GM19324 (cell line): ENCODE measurements around the gene C5orf24.
"Not testable (repeated sequence)": the region's sequence is repeated elsewhere in the genome, so short reads cannot be mapped to it uniquely, and the experiment has no call there.

ENCODE experiments used
- ATAC-seq: cut with Tn5 transposase; IDR thresholded peaks from one replicate; pipeline ENCODE4 v1.9.1; 2021; ENCODE audit warnings: mild to moderate bottlenecking, moderate library complexity; ENCODE audit not compliant: unreplicated experiment, low FRiP score

The C5orf24 gene

GRCh38 chr5:134845852-134846640 is at the start of gene C5orf24:
Gene C5orf24, plus strand, starts transcription at chr5:134845968. Its CDS starts 8,933 bp downstream, at chr5:134854901.
- peak; percentile 95 for ATAC-seq

DNA sequence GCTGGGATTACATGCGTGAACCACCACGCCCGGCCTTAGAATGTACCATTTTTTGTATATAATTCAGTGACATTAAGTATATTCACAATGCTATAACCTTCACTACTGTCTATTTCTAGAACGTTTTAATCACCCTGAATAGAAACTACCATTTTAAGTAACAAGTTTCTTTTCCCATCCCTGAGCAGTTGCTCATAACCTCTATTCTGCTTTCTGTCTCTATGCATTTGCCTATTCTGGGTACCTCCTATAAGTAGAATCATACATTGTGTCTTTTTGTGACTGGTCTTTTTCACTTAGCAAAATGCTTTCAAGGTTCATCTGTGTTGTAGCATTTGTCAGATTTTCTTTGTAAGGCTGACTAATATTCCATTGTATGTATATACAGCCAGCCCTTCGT is 47.3 kb upstream of the C5orf24 start:
- ATAC-seq, result no peak

DNA sequence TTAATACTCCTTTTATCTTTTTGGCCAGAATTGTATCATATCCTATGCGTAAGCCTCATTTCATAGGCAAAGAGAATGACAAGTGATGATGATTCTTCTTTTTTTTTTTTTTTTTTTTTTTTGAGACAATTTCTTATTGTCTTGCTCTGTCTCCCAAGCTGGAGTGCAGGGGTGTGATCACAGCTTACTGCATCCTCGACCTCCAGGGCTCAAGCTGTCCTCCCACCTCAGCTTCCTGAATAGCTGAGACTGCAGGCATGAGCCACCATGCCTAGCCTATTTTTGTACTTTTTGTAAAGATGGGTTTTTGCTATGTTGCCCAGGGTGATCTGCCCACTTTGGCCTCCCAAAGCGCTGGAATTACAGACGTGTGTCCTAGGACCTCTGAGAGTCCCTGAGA is 41.9 kb upstream of the C5orf24 start:
- no peak for ATAC-seq

GRCh38 chr5:134813407-134813806 is 32.4 kb upstream of the C5orf24 start:
- no peak for ATAC-seq

DNA sequence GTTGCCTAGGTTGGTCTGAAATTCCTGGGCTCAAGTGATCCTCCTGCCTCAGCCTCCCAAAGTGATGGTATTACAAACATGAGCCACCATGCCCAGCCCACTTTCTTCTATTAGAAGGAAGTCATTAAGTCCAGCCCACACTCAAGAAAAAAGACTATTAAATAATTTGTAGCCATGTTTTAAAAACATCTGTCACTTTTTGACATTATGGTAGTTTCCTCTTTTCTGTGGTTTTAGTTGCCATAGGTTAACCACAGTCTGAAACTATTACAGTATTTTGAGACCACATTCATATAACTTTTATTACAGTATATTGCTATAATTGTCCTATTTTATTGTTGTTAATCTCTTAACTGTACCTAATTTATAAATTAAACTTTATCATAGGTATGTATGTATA is 31.9 kb upstream of the C5orf24 start:
- ATAC-seq, result no peak

DNA sequence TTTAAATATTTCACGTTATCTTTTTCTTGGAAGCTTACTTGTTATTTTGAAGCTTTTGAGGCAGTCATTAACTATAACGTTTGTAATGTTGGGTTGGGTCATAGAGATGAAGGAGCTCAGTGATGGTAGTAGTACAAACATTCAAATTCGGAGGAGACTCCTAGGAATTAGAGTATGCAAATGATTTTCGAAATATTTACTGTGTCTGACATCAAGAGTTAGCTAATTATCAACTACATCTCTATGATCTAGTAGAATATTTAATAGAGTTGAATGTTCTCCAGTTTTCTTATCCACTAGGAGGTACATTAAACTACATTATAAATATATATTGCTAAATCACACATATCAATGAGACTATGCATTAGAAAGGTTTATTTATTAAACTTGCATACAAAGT is 28.8 kb upstream of the C5orf24 start:
- ATAC-seq, result no peak

DNA sequence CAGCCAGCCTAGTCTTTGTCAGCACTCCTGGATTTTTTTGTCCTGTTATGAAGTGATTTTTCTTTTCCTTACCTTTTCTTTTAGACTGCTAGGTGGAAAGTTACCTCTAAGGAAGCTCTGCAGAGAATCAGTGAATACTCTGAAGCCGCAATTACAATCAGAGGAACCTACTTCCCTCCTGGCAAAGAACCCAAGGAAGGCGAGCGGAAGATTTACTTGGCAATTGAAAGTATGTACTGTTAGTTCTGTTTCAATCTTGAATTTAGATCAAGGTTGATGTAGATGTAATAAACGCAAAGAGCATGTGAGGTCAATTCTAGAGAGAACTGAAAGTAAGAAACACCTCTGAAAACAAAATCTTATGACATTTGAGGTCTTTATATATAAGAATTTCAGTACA is 27.0 kb upstream of the C5orf24 start:
- no peak for ATAC-seq

GRCh38 chr5:134819407-134819963 is 26.3 kb upstream of the C5orf24 start:
- no peak for ATAC-seq

- no peak for ATAC-seq
Observed at GRCh38 chr5:134821841-134822240, 23.9 kb upstream of the C5orf24 start.

DNA sequence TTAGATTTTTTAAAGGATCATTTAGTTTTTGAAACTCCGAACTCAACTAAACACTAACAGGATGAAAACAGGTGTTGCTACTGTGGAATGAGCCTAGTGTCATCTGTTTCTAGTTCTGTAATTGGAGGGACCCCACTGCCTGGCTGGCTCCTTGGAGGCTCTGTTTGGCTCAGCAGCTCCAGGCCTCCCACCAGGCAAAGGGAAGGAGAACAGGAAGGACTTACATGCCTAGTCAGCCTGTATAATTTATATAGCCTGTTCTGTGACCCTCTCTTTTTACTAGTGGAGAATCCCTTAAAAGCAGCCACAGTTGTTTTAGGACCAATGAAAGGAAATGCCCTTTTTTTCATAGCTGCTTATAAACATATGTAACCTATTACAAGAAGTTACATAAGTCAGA is 21.1 kb upstream of the C5orf24 start:
- no peak for ATAC-seq

GRCh38 chr5:134825212-134825611 is 20.6 kb upstream of the C5orf24 start:
- no peak for ATAC-seq

GRCh38 chr5:134833340-134834032 is 12.3 kb upstream of the C5orf24 start:
- no peak for ATAC-seq

- ATAC-seq, result no peak
Observed at GRCh38 chr5:134835623-134836022, 10.1 kb upstream of the C5orf24 start.

- ATAC-seq, result no peak
Observed at GRCh38 chr5:134837530-134838181, 8.1 kb upstream of the C5orf24 start.

DNA sequence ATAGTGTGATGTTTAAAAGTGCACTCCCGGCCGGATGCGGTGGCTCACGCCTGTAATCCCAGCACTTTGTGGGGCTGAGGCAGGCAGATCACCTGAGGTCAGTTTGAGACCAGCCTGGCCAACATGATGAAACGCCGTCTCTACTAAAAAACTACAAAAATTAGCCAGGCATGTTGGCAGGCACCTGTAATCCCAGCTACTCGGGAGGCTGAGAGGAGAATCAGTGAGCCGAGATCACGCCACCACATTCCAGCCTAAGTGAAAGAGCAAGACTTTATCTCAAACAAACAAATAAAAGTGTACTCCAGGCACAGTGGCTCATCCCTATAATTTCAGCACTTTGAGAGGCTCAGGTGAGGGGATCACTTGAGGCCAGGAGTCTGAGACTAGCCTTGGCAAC is 7.4 kb upstream of the C5orf24 start:
- not testable (repeated sequence) for ATAC-seq

GRCh38 chr5:134840811-134841210 is 5.0 kb upstream of the C5orf24 start:
- ATAC-seq, result no peak

GRCh38 chr5:134844252-134844651 is 1.5 kb upstream of the C5orf24 start:
- no peak for ATAC-seq

DNA sequence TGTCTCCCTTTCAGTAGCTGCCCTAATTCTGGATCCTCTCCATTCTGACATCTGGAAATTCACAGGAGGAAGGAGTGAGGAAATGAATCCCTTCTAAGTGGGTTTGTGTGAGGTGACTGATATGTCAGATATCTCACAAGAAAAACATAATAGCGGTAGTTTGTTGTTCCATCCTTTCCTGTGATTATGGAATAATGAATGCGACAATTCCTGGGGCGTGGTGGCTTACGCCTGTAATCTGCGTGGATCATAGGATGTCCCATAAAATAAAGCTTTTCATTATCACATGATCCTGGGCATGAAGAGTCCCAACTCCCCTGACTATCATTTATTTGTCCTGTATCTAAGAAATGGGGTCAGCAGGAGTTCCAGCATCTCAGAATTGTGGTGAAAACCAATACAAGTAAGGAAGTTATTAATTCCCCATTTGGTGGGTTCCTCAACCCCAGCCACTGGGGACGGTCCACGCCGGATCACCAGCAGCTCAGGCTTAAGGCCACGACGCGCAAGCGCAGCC is 375 bp upstream of the C5orf24 start:
- ATAC-seq, result no peak

DNA sequence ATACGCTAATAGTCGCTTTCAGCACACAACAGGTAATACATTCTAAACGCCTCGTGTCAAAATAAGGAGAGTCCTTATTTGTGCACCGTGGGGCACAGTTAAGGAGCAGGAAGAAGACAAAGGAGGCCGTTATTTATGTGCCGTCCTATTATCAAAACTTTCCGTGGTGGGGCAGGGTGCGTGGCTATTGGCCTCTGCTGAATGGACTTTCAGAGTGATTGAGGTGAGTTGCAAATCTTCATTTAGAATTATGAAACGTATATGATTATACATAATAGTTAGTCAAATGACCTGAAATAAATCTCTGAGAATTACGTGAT is 833 bp downstream of the C5orf24 start:
- ATAC-seq, result no peak

DNA sequence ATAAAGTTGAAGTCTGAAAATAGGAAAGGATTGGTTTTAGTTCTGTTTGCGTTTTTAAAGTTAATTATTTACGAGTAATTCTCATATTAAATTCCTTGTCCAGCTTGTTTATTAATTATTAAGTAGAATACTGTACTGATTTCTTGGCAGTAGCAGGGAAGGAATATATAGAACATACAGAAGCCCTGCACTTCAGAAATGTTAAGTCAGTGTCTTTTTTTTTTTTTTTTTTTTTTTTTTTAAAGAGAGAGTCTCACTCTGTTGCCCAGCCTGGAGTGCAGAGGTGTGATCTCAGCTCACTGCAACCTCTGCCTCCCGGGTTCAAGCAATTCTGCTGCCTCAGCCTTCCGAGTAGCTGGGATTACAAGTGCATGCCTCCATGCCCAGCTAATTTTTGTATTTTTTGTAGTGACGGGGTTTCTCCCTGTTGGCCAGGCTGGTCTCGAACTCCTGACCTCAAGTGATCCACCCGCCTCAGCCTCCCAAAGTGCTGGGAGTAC is 3.7 kb downstream of the C5orf24 start:
- ATAC-seq, result not testable (repeated sequence)
